ENCODE data around the gene LYSMD3. TPM values are rescaled to one million over a fixed set of nuclear protein-coding genes. Genes with fewer than 3 reads are reported as not detected.

Gene LYSMD3
- total and polyA plus RNA-seq, 9 of the 15 experiments (the other 6 are each of a cell fraction or from before 2014, with no cell fraction given): 9.5 to 42.3 (median 20.7) TPM

DNA sequence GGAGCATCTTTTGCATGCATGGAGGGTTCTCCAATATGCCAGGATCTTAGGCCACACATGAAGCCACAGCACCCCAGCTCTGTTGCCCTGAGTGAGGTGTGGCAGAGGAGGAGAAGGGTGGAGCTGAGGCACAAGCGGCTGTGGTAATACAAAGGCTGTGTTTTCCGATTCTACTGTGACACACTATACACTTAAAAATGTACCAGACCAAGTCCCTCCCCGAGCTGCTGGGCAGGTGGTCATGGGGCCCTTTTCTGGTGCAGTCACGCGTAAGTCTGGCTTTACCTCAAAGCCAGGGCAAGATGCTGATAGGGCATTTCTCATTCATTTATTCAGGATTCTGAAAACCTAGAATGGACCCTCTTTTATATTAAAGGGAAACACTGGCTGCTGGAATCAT is 33.0 kb upstream of the LYSMD3 start:
- Histone ChIP-seq H3K4me1 (replicated peaks in 1 of 2; ENCODE audit: control insufficient read depth in 2 of 2, insufficient read depth in 2 of 2, low read length in 2 of 2) (peaks cover 2 to 10% of the 10 kb centered on the region in 2 experiments; a peak in 4 of 5 replicates), H2AFZ (ENCODE audit: low read depth, low read length) (peak overlapping the region; percentile 37), H3K4me3 (no peak overlapping the region), H3K9me1 (ENCODE audit: control insufficient read depth, insufficient read depth, low read length) (no peaks in the 10 kb centered on the region), H3K9me3 (replicated peaks; ENCODE audit: control insufficient read depth, insufficient read depth, low read depth, low read length) (no peaks in the 10 kb centered on the region), H3K27ac (ENCODE audit: extremely low read depth, low read depth, low read length) (peak overlapping the region; percentile 37; the same call in 2 of the 3 replicates), H3K36me3 (ENCODE audit: control insufficient read depth, insufficient read depth, low read length) (no peaks in the 10 kb centered on the region), H4K20me1 (replicated peaks; ENCODE audit: control insufficient read depth, insufficient read depth, low read length) (no peaks in the 10 kb centered on the region), H3K4me2 (ENCODE audit: insufficient read depth, low read length) (peak overlapping the region; percentile 57), H3K27me3 (ENCODE audit: control insufficient read depth in 2 of 2, insufficient read depth in 2 of 2, low read length in 2 of 2) (no peaks in the 10 kb centered on the region), H3K79me2 (ENCODE audit: control insufficient read depth, insufficient read depth, low read length) (peaks cover 59% of the 10 kb centered on the region), H3K9ac (ENCODE audit: insufficient read depth in 1 of 2, low read depth in 2 of 2, low read length in 2 of 2) (peak overlapping the region; percentile 12 to 38; a peak in 1 of 4 replicates)
- ATAC-seq (peak; percentile 17), DNase-seq (ENCODE audit: extremely low read depth in 1 of 4, low spot score in 3 of 4) (peak in 1 of 4 experiments; percentile 21), FAIRE-seq (no peak)
- no TSS peak for BruUV-seq (replicated peaks)
- TF ChIP-seq SMARCE1 (IDR thresholded peaks at IDR 0.05) (no peak), CBFB (CRISPR knock-in tag; IDR thresholded peaks at IDR 0.05) (no peak), VEZF1 (CRISPR knock-in tag; IDR thresholded peaks at IDR 0.05) (no peak), ELF2 (CRISPR knock-in tag; IDR thresholded peaks at IDR 0.05) (no peak), ZNF232 (CRISPR knock-in tag; IDR thresholded peaks at IDR 0.05) (no peak), C11orf30 (IDR thresholded peaks at IDR 0.05; ENCODE audit: low read depth) (peak; percentile 29; the same call in 1 of the 2 replicates), TCF7L2 (IDR thresholded peaks at IDR 0.05; ENCODE audit: low read depth, low read length) (no peak), BRF2 (IDR thresholded peaks at IDR 0.05; ENCODE audit: borderline replicate concordance, insufficient read depth, insufficient read length) (no peak), ESRRB (CRISPR knock-in tag; IDR thresholded peaks at IDR 0.05; ENCODE audit: borderline replicate concordance) (no peak), MECOM (CRISPR knock-in tag; IDR thresholded peaks at IDR 0.05) (no peak), ZNF316 (IDR thresholded peaks at IDR 0.05) (peak; percentile 38), THRB (CRISPR knock-in tag; conservative IDR thresholded peaks at IDR 0.05) (no peak), SMAD1 (IDR thresholded peaks at IDR 0.05; ENCODE audit: low read depth, low read length, partially characterized antibody) (no peak), BHLHE40 (IDR thresholded peaks at IDR 0.05; ENCODE audit: low read length) (no peak)
- WGBS (ENCODE audit: insufficient coverage, low coverage, missing lambda C conversion rate): 49% methylated on average over 5 of the region's 5 CpGs
- intact Hi-C loops (cut with micrococcal nuclease): no loop called here
- ChIA-PET POLR2A (interaction anchor here (0.5 to 1.9 kb wide), 5 partner anchors 12 to 1003 kb away, joined by 3 to 6 read pairs (median 3); no protein-coding TSS in a partner anchor), CTCF (ENCODE audit: low intra/inter-chr PET ratio) (no interaction called here)
- in situ Hi-C loops (cut with MboI): no loop called here

Data from K562 (cell line).